NCI-H1048 (cell line): ENCODE measurements around the gene PCBP3.
"Not testable (repeated sequence)": the region's sequence is repeated elsewhere in the genome, so short reads cannot be mapped to it uniquely, and the experiment has no call there.

Experiments used
- DNase-seq: peaks from one replicate; lab custom pipeline; 2025; lab: John Stamatoyannopoulos, UW

PCBP3 gene

GRCh38 chr21:45827881-45828579 is 184.5 kb downstream of the PCBP3 start:
- DNase-seq: no peak

- DNase-seq: no peak
Observed at GRCh38 chr21:45828580-45829570, 185.3 kb downstream of the PCBP3 start.

- DNase-seq: no peak
Observed at GRCh38 chr21:45829668-45830067, 186.1 kb downstream of the PCBP3 start.

- DNase-seq: no peak
Observed at GRCh38 chr21:45830221-45830640, 186.7 kb downstream of the PCBP3 start.

GRCh38 chr21:45830720-45831366 is 187.3 kb downstream of the PCBP3 start:
- no peak for DNase-seq

- DNase-seq: no peak
Observed at GRCh38 chr21:45831991-45832740, 188.6 kb downstream of the PCBP3 start.

GRCh38 chr21:45832741-45833235 is 189.3 kb downstream of the PCBP3 start:
- DNase-seq: not testable (repeated sequence)

GRCh38 chr21:45833414-45833813 is 189.9 kb downstream of the PCBP3 start:
- no peak for DNase-seq

- no peak for DNase-seq
Observed at GRCh38 chr21:45834026-45834715, 190.6 kb downstream of the PCBP3 start.

GRCh38 chr21:45834821-45835293 is 191.3 kb downstream of the PCBP3 start:
- no peak for DNase-seq

GRCh38 chr21:45835301-45836267 is 192.1 kb downstream of the PCBP3 start:
- DNase-seq: no peak

GRCh38 chr21:45836268-45836655 is 192.7 kb downstream of the PCBP3 start:
- DNase-seq: no peak

- no peak for DNase-seq
Observed at GRCh38 chr21:45836694-45837670, 193.5 kb downstream of the PCBP3 start.

- no peak for DNase-seq
Observed at GRCh38 chr21:45837936-45838335, 194.4 kb downstream of the PCBP3 start.

- no peak for DNase-seq
Observed at GRCh38 chr21:45838634-45839033, 195.1 kb downstream of the PCBP3 start.

GRCh38 chr21:45839274-45839673 is 195.7 kb downstream of the PCBP3 start:
- no peak for DNase-seq

GRCh38 chr21:45841033-45841432 is 197.5 kb downstream of the PCBP3 start:
- DNase-seq: no peak

GRCh38 chr21:45843426-45843825 is 199.9 kb downstream of the PCBP3 start:
- DNase-seq: no peak
